Smooth muscle cell (in vitro differentiated cells): ENCODE measurements around the gene SLC6A11. TPM values are rescaled to one million over a fixed set of nuclear protein-coding genes. Genes with fewer than 3 reads are reported as not detected.

ENCODE experiments used
- DNase-seq: peaks from one replicate; lab custom pipeline; 2025; ENCODE audit not compliant: unreplicated experiment; lab: John Stamatoyannopoulos, UW
- H2AFZ ChIP-seq: fragments of 200-600 bp; sonication (generic); 2 replicates; pipeline ENCODE4 v1.6.0; 2016; ENCODE audit warnings: antibody characterized with exemption, low read depth, mild to moderate bottlenecking
- H3F3A ChIP-seq: fragments of 200-600 bp; sonication (generic); 2 replicates; pipeline ENCODE4 v1.6.0; 2017; ENCODE audit warnings: antibody characterized with exemption, low read depth
- H3K27ac ChIP-seq: fragments of 200-600 bp; sonication (generic); 2 replicates; pipeline ENCODE4 v1.5.1; 2016; ENCODE audit warnings: low read depth, mild to moderate bottlenecking
- H3K27me3 ChIP-seq: fragments of 200-600 bp; sonication (generic); 2 replicates; pipeline ENCODE4 v1.6.1; 2016; ENCODE audit warnings: low read depth, mild to moderate bottlenecking
- H3K36me3 ChIP-seq: fragments of 200-600 bp; sonication (generic); 2 replicates; pipeline ENCODE4 v1.5.1; 2016; ENCODE audit warnings: low read depth
- H3K4me1 ChIP-seq: fragments of 200-600 bp; sonication (generic); 2 replicates; pipeline ENCODE4 v1.5.1; 2016; ENCODE audit warnings: low read depth
- H3K4me2 ChIP-seq: fragments of 200-600 bp; sonication (generic); 2 replicates; pipeline ENCODE4 v1.6.0; 2016; ENCODE audit warnings: mild to moderate bottlenecking
- H3K4me3 ChIP-seq: fragments of 200-600 bp; sonication (generic); 2 replicates; pipeline ENCODE4 v1.5.1; 2016; ENCODE audit warnings: mild to moderate bottlenecking
- H3K79me2 ChIP-seq: fragments of 200-600 bp; sonication (generic); 2 replicates; pipeline ENCODE4 v1.6.0; 2016; ENCODE audit warnings: low read depth, mild to moderate bottlenecking
- H3K9ac ChIP-seq: fragments of 200-600 bp; sonication (generic); 2 replicates; pipeline ENCODE4 v1.6.0; 2016; ENCODE audit warnings: low read depth
- H3K9me3 ChIP-seq: fragments of 200-600 bp; sonication (generic); replicated peaks from 2 replicates; pipeline ENCODE4 v1.5.1; 2016; ENCODE audit warnings: low read depth
- H4K20me1 ChIP-seq: fragments of 200-600 bp; sonication (generic); 2 replicates; pipeline ENCODE4 v1.6.0; 2016; ENCODE audit warnings: low read depth
- WGBS: methylation state at CpG from one replicate; pipeline ENCODE4 v1.1.7; 2016; ENCODE audit warnings: low lambda C conversion rate; 5-methylcytosine and 5-hydroxymethylcytosine counted together
- polyA plus RNA-seq: library from polyadenylated mRNA; unstranded; fragments of >200 nt; fragmentation: Nextera tagmentation; extraction: Ambion mirVana; gene quantifications from 2 replicates; pipeline ENCODE4 v1.2.1, GENCODE V29; 2016
- total RNA-seq: library from RNA; depleted of rRNA; stranded (reverse); fragments of >200 nt; gene quantifications from 2 replicates; pipeline ENCODE4 v1.2.3, GENCODE V29; 2014
- TF ChIP-seq, protein P1 (sequence below): fragments of 200-600 bp; sonication (generic); IDR thresholded peaks from 2 replicates; pipeline ENCODE4 v1.5.1; 2017; ENCODE audit warnings: borderline replicate concordance, mild to moderate bottlenecking, antibody characterized with exemption; ENCODE audit not compliant: insufficient read depth, poor library complexity, severe bottlenecking

Gene SLC6A11
- total and polyA plus RNA-seq, 2 experiments from 2014 or later = not detected

DNA sequence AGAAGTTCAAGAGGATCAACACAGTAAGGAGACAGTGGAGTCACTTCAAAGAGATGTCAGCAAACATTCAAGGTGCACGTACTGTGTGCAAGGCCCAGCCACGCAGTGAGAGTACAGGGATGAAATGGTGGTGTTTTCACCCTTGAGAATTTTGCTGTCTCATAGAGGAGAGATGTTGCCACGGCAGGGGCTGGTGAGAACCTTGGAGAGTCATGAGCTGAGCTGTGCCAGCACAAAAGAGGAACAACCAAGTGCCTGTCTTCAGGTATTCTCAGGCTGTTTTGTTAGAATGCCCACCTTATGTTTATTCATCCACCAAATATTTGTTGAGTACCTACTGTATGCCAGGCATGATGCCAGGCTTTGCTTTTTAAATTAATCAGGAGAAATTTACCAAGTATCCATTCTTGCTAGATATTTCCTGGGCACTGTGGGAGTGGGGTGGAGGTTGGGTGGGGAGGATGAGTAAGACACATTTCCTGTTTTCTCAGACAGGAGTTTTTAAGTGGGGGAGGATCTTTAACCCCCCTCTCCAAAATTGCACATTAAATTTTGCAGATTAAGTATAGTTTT lies 72.6 kb downstream of the SLC6A11 start:
- Histone ChIP-seq H3K4me2 (no peak overlapping the region), H3K4me1 (no peaks in the 10 kb centered on the region), H3K36me3 (no peaks in the 10 kb centered on the region), H3K9me3 (no peaks in the 10 kb centered on the region), H3K27me3 (peaks cover 26% of the 10 kb centered on the region), H3K27ac (no peak overlapping the region), H4K20me1 (no peaks in the 10 kb centered on the region), H3F3A (no peaks in the 10 kb centered on the region), H3K79me2 (no peaks in the 10 kb centered on the region), H3K9ac (no peak overlapping the region), H3K4me3 (no peak overlapping the region), H2AFZ (no peak overlapping the region)
- TF ChIP-seq, protein P1, sequence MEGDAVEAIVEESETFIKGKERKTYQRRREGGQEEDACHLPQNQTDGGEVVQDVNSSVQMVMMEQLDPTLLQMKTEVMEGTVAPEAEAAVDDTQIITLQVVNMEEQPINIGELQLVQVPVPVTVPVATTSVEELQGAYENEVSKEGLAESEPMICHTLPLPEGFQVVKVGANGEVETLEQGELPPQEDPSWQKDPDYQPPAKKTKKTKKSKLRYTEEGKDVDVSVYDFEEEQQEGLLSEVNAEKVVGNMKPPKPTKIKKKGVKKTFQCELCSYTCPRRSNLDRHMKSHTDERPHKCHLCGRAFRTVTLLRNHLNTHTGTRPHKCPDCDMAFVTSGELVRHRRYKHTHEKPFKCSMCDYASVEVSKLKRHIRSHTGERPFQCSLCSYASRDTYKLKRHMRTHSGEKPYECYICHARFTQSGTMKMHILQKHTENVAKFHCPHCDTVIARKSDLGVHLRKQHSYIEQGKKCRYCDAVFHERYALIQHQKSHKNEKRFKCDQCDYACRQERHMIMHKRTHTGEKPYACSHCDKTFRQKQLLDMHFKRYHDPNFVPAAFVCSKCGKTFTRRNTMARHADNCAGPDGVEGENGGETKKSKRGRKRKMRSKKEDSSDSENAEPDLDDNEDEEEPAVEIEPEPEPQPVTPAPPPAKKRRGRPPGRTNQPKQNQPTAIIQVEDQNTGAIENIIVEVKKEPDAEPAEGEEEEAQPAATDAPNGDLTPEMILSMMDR = no peak
- WGBS = 68% methylated on average over 3 of the region's 3 CpGs
- no peak for DNase-seq

DNA sequence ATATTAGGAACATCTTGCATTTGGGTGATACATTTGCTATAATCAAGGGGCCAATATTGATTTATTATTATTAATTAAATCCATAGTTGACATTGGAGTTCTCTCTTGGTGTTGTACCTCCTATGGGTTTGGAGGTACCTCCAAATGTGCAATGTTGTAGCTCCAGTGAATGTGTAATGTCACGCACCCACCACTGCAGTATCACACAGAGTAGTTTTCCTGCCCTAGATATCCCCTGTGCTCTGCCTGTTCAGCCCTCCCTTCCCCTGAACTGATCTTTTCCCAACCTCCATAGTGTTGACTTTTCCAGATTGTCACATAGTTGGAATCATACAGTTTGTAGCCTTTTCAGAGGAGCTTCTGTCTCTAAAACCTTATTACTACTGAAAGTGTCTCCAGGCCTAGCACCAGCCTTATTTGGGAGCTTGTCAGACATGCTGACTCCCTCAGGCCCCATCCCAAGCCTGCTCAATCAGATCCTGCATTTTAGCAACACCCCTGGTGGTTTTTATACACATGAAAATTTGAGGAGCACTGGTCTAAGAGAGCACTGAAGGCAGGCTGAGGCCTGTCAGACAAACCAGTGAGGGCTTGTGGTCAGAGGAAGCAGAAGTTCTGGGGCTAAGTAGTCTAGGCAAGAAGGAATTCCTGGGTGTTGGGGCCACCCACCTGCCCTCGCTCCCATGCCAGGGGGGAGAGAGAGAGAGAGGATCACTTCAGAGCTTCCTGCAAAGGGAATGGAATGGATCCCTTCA lies 73.4 kb downstream of the SLC6A11 start:
- Histone ChIP-seq H3K79me2 (no peaks in the 10 kb centered on the region), H3K4me1 (no peaks in the 10 kb centered on the region), H3K4me2 (no peak overlapping the region), H3K27me3 (peaks cover 22% of the 10 kb centered on the region), H2AFZ (no peak overlapping the region), H3K27ac (no peak overlapping the region), H3K9me3 (no peaks in the 10 kb centered on the region), H3K9ac (no peak overlapping the region), H4K20me1 (no peaks in the 10 kb centered on the region), H3K36me3 (no peaks in the 10 kb centered on the region), H3K4me3 (no peak overlapping the region), H3F3A (no peaks in the 10 kb centered on the region)
- TF ChIP-seq, protein P1 = no peak
- 81% methylated on average over 2 of the region's 2 CpGs for WGBS
- DNase-seq = no peak

DNA sequence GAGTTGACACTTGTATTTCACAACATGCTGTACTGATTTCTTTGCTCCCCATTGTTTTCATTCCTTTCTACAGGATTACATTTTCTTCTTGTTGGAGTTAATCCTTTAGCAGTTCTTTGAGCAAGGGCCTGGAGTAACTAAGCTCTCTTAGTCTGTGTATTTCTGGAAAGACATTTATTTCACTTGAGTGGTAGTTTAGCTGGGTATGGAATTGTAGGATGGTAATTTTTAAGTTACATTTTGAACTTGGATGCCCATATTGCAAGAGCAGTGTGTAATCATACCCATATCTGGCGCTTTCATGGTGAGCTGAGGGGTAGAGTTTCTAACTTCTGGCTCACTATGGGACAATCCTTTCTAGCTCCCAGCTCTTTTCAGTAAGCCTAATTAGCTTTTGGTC lies 74.6 kb downstream of the SLC6A11 start:
- TF ChIP-seq, protein P1 = no peak
- H3K79me2 ChIP-seq = no peaks in the 10 kb centered on the region
- H3F3A ChIP-seq = no peaks in the 10 kb centered on the region
- no peaks in the 10 kb centered on the region for H3K36me3 ChIP-seq
- no peak overlapping the region for H3K4me3 ChIP-seq
- H3K27ac ChIP-seq = no peak overlapping the region
- no peaks in the 10 kb centered on the region for H3K9me3 ChIP-seq
- no peaks in the 10 kb centered on the region for H3K4me1 ChIP-seq
- H2AFZ ChIP-seq = no peak overlapping the region
- no peaks in the 10 kb centered on the region for H4K20me1 ChIP-seq
- no peak overlapping the region for H3K9ac ChIP-seq
- no peak for DNase-seq
- H3K4me2 ChIP-seq = no peak overlapping the region
- H3K27me3 ChIP-seq = peaks cover 11% of the 10 kb centered on the region
- 56% methylated on average over 1 of the region's 1 CpG for WGBS
